Spinal cord (tissue), 10 donors: ENCODE results near the gene CIITA. TPM values are rescaled to one million over a fixed set of nuclear protein-coding genes. Genes with fewer than 3 reads are reported as not detected.

Source experiments
- DNase-seq, 6 donors: peaks; one replicate each; pipeline versions ENCODE4 v3.0.0 to v3.0.0-alpha.2; 2013 to 2015; ENCODE audit warnings: low spot score in 6 of 6, low read depth in 4 of 6
- H3K27ac ChIP-seq: one replicate; pipeline ENCODE4 v1.5.1; 2013; ENCODE audit warnings: low read depth, low read length, control low read depth
- H3K27me3 ChIP-seq: one replicate; pipeline ENCODE4 v1.6.1; 2013; ENCODE audit warnings: low read length; ENCODE audit not compliant: control insufficient read depth, insufficient read depth
- H3K36me3 ChIP-seq: one replicate; pipeline ENCODE4 v1.6.1; 2013; ENCODE audit warnings: low read length; ENCODE audit not compliant: control insufficient read depth, insufficient read depth
- H3K4me1 ChIP-seq: one replicate; pipeline ENCODE4 v1.6.1; 2013; ENCODE audit warnings: low read length; ENCODE audit not compliant: control insufficient read depth, insufficient read depth
- H3K4me3 ChIP-seq: one replicate; pipeline ENCODE4 v1.5.1; 2013; ENCODE audit warnings: low read depth, low read length, control low read depth
- H3K9me3 ChIP-seq: one replicate; pipeline ENCODE4 v1.6.1; 2013; ENCODE audit warnings: low read length; ENCODE audit not compliant: control insufficient read depth, insufficient read depth
- WGBS: methylation state at CpG from one replicate; pipeline ENCODE4 v1.1.5; 2013; ENCODE audit warnings: missing lambda C conversion rate; ENCODE audit not compliant: insufficient coverage; 5-methylcytosine and 5-hydroxymethylcytosine counted together
- polyA plus RNA-seq, 2 donors: library from polyadenylated mRNA; unstranded; fragments of 120-200 nt; gene quantifications; one replicate each; pipeline ENCODE4 v1.2.1, GENCODE V29; 2013; ENCODE audit not compliant: insufficient read length in 2 of 2
- total RNA-seq, 2 donors: library from RNA; depleted of rRNA in 1 of 2; stranded (reverse); fragments of 120-200 nt in 1 of 2; fragments of >200 nt in 1 of 2; gene quantifications; one replicate each; pipeline versions ENCODE4 v1.2.3 to v1.2.4, GENCODE V29; 2013 to 2014
- donor health status: healthy.

The CIITA gene
- total and polyA plus RNA-seq, 4 donors, result 1.2 to 4.2 (median 1.7) TPM

- Histone ChIP-seq H3K4me1 (no peaks in the 10 kb centered on the region), H3K4me3 (no peak overlapping the region), H3K27me3 (no peaks in the 10 kb centered on the region), H3K9me3 (no peaks in the 10 kb centered on the region), H3K27ac (no peak overlapping the region), H3K36me3 (no peaks in the 10 kb centered on the region)
- 84% methylated on average over 5 of the region's 7 CpGs for WGBS
- no peak for DNase-seq
Observed at GRCh38 chr16:10835281-10835931, 41.6 kb upstream of the CIITA start.

GRCh38 chr16:10836174-10836853 lies 40.7 kb upstream of the CIITA start:
- Histone ChIP-seq H3K36me3 (no peaks in the 10 kb centered on the region), H3K27me3 (no peaks in the 10 kb centered on the region), H3K4me3 (no peak overlapping the region), H3K9me3 (no peaks in the 10 kb centered on the region), H3K4me1 (no peaks in the 10 kb centered on the region), H3K27ac (no peak overlapping the region)
- WGBS, result no CpG with 5 or more reads among the region's 1 CpG
- DNase-seq, result no peak

GRCh38 chr16:10838621-10839278 lies 38.3 kb upstream of the CIITA start:
- no peaks in the 10 kb centered on the region for H3K9me3 ChIP-seq
- DNase-seq, result no peak
- no peak overlapping the region for H3K4me3 ChIP-seq
- H3K27me3 ChIP-seq, result no peaks in the 10 kb centered on the region
- no peaks in the 10 kb centered on the region for H3K36me3 ChIP-seq
- H3K27ac ChIP-seq, result no peak overlapping the region
- H3K4me1 ChIP-seq, result no peaks in the 10 kb centered on the region
- WGBS, result 97% methylated on average over 9 of the region's 10 CpGs

- no peak overlapping the region for H3K27ac ChIP-seq
- H3K9me3 ChIP-seq, result no peaks in the 10 kb centered on the region
- no peak overlapping the region for H3K4me3 ChIP-seq
- H3K36me3 ChIP-seq, result no peaks in the 10 kb centered on the region
- no peaks in the 10 kb centered on the region for H3K4me1 ChIP-seq
- no peaks in the 10 kb centered on the region for H3K27me3 ChIP-seq
- WGBS, result 27% methylated on average over 4 of the region's 6 CpGs
- DNase-seq, result no peak
Observed at GRCh38 chr16:10839279-10839666, 37.7 kb upstream of the CIITA start.

GRCh38 chr16:10840703-10841102 lies 36.3 kb upstream of the CIITA start:
- DNase-seq, result no peak
- Histone ChIP-seq H3K4me1 (no peaks in the 10 kb centered on the region), H3K27me3 (no peaks in the 10 kb centered on the region), H3K36me3 (no peaks in the 10 kb centered on the region), H3K9me3 (no peaks in the 10 kb centered on the region), H3K4me3 (no peak overlapping the region), H3K27ac (no peak overlapping the region)
- WGBS, result 73% methylated on average over 11 of the region's 16 CpGs

- Histone ChIP-seq H3K27me3 (no peaks in the 10 kb centered on the region), H3K9me3 (no peaks in the 10 kb centered on the region), H3K4me1 (no peaks in the 10 kb centered on the region), H3K4me3 (no peak overlapping the region), H3K36me3 (no peaks in the 10 kb centered on the region), H3K27ac (no peak overlapping the region)
- no peak for DNase-seq
- 95% methylated on average over 4 of the region's 14 CpGs for WGBS
Observed at GRCh38 chr16:10846213-10846998, 30.6 kb upstream of the CIITA start.

- no peaks in the 10 kb centered on the region for H3K4me1 ChIP-seq
- H3K9me3 ChIP-seq, result no peaks in the 10 kb centered on the region
- H3K4me3 ChIP-seq, result no peak overlapping the region
- no peaks in the 10 kb centered on the region for H3K36me3 ChIP-seq
- H3K27ac ChIP-seq, result no peak overlapping the region
- 75% methylated on average over 2 of the region's 2 CpGs for WGBS
- no peaks in the 10 kb centered on the region for H3K27me3 ChIP-seq
- DNase-seq, result no peak
Observed at GRCh38 chr16:10847176-10847575, 29.8 kb upstream of the CIITA start.

GRCh38 chr16:10849736-10850477 lies 27.1 kb upstream of the CIITA start:
- no peaks in the 10 kb centered on the region for H3K4me1 ChIP-seq
- no peak overlapping the region for H3K4me3 ChIP-seq
- 82% methylated on average over 6 of the region's 7 CpGs for WGBS
- H3K36me3 ChIP-seq, result no peaks in the 10 kb centered on the region
- DNase-seq, result no peak
- no peaks in the 10 kb centered on the region for H3K9me3 ChIP-seq
- no peak overlapping the region for H3K27ac ChIP-seq
- no peaks in the 10 kb centered on the region for H3K27me3 ChIP-seq

- DNase-seq, result no peak
- Histone ChIP-seq H3K4me1 (no peaks in the 10 kb centered on the region), H3K27ac (no peak overlapping the region), H3K4me3 (no peak overlapping the region), H3K36me3 (no peaks in the 10 kb centered on the region), H3K9me3 (no peaks in the 10 kb centered on the region), H3K27me3 (no peaks in the 10 kb centered on the region)
- 80% methylated on average over 3 of the region's 4 CpGs for WGBS
Observed at GRCh38 chr16:10850478-10850850, 26.5 kb upstream of the CIITA start.
